ENCODE results near the gene SMC5. TPM values are rescaled to one million over a fixed set of nuclear protein-coding genes. Genes with fewer than 3 reads are reported as not detected.

The SMC5 gene
- total and polyA plus RNA-seq, 2 of the 13 experiments (the other 11 are each of a cell fraction or from before 2014, with no cell fraction given) = 7.2 to 26.7 TPM

DNA sequence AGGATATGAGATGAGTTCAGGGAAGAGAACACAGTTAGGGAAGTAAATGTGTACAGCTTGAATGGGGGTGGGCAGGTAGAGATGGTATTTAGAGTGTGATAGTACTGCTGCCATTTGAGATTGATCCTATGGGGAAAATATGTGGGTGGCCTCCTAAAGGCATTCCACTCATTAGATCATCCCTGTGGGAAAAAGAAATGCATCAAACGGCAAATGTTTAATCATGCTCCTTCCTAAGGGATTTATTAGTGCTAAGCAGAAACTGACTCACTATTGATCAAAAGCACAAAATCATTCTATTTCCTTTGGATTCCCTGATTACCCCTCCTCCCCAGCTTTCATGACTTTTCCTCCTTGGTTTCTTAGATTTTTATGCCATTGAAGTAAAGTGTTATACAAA is 36.4 kb upstream of the SMC5 start (continued):
- no peak for TF ChIP-seq ZNF75D (CRISPR knock-in tag; IDR thresholded peaks at IDR 0.05; ENCODE audit: borderline replicate concordance)
- TF ChIP-seq RBM22 (optimal IDR thresholded peaks at IDR 0.05; ENCODE audit: low read length) = no peak
- no peak for TF ChIP-seq HCFC1 (IDR thresholded peaks at IDR 0.05; ENCODE audit: low read depth, low read length)

DNA sequence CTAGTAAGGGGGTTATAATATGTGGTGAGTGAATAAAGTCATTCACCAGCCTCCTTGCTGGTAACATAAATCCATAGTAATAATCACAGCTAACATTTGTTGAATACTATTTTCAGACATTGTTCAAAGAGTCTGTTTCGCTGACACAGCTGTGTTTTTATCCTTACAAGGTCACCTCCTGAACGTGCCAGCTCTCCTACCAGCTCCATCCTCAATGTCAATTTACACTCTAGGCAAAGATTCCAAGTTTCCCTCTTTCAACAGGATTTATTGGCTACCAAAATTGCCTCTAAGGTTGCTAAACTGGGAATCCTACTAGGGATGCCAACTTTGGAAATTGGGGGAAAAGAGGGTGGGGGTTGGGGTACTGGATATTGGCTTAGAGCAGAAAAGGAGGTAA is 30.7 kb upstream of the SMC5 start:
- CTCF ChIA-PET (ENCODE audit: low intra/inter-chr PET ratio, low total read pairs) = no interaction called here
- no peaks in the 10 kb centered on the region for H4K20me1 ChIP-seq (ENCODE audit: insufficient read depth, low read length)
- no peak overlapping the region for H2AFZ ChIP-seq (ENCODE audit: low read length)
- intact Hi-C loops (cut with micrococcal nuclease; ENCODE audit: unreplicated experiment) (loop anchor here (5.0 kb wide), 1 partner anchor 116 kb away; no protein-coding TSS in a partner anchor), in situ Hi-C loops (cut with HindIII; ENCODE audit: extremely low pct_ligation_motif_present, low pct_unique_long_range_greater_than_20kb) (no loop called here)
- H3K9ac ChIP-seq (ENCODE audit: insufficient read depth, low read depth, low read length) = no peak overlapping the region
- POLR2A ChIA-PET = no interaction called here
- no peaks in the 10 kb centered on the region for H3K27me3 ChIP-seq (ENCODE audit: control insufficient read depth in 1 of 2, insufficient read depth in 2 of 2, low read length in 2 of 2)
- H3K27ac ChIP-seq (ENCODE audit: extremely low read length, insufficient read depth, low read length) = no peak overlapping the region
- no peaks in the 10 kb centered on the region for H3K36me3 ChIP-seq (replicated peaks in 1 of 2; ENCODE audit: control insufficient read depth in 1 of 2, insufficient read depth in 2 of 2, low read length in 2 of 2)
- peaks cover 13% of the 10 kb centered on the region; the same call in 1 of the 2 replicates for H3K4me1 ChIP-seq (ENCODE audit: insufficient read depth, low read length)
- FAIRE-seq (no peak), ATAC-seq (no peak), DNase-seq (ENCODE audit: low spot score) (no peak)
- H3K79me2 ChIP-seq (ENCODE audit: insufficient read depth, low read length) = no peaks in the 10 kb centered on the region
- no peaks in the 10 kb centered on the region for H3K9me3 ChIP-seq (ENCODE audit: low read length)
- H3K4me3 ChIP-seq (replicated peaks in 1 of 3; ENCODE audit: insufficient read depth in 1 of 3, low read depth in 2 of 3, low read length in 3 of 3) = no peak overlapping the region
- no TSS peak for BruUV-seq (replicated peaks)
- peak; percentile 55 for TF ChIP-seq MAFF (IDR thresholded peaks at IDR 0.05; ENCODE audit: low read depth, low read length)
- TF ChIP-seq, protein P1, sequence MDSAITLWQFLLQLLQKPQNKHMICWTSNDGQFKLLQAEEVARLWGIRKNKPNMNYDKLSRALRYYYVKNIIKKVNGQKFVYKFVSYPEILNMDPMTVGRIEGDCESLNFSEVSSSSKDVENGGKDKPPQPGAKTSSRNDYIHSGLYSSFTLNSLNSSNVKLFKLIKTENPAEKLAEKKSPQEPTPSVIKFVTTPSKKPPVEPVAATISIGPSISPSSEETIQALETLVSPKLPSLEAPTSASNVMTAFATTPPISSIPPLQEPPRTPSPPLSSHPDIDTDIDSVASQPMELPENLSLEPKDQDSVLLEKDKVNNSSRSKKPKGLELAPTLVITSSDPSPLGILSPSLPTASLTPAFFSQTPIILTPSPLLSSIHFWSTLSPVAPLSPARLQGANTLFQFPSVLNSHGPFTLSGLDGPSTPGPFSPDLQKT (CRISPR knock-in tag; IDR thresholded peaks at IDR 0.05; ENCODE audit: borderline replicate concordance) = no peak
- TF ChIP-seq ELF4 (CRISPR knock-in tag; IDR thresholded peaks at IDR 0.05; ENCODE audit: borderline replicate concordance) = no peak
- TF ChIP-seq MAFK (conservative IDR thresholded peaks at IDR 0.05 in 1 of 2, IDR thresholded peaks at IDR 0.05 in 1 of 2; ENCODE audit: low read length in 2 of 2) = peak in 1 of 2 experiments; percentile 59; a peak in 2 of 4 replicates
- 87% methylated on average over 2 of the region's 2 CpGs for WGBS (ENCODE audit: low lambda C conversion rate)
- no peak overlapping the region for H3K4me2 ChIP-seq (ENCODE audit: low read depth, low read length)

Data from HepG2 (cell line).